Neural progenitor cell (in vitro differentiated cells): Measurements from ENCODE around the gene OTUD7B. TPM values are rescaled to one million over a fixed set of nuclear protein-coding genes. Genes with fewer than 3 reads are reported as not detected.

Experiments used
- DNase-seq: peaks from one replicate; pipeline ENCODE4 v3.0.0-alpha.2; 2016; ENCODE audit warnings: low spot score
- H2AFZ ChIP-seq: fragments of 200-600 bp; sonication (generic); replicated peaks from 2 replicates; pipeline ENCODE4 v1.6.1; 2016; ENCODE audit warnings: antibody characterized with exemption
- H3F3A ChIP-seq: fragments of 200-600 bp; sonication (generic); 2 replicates; pipeline ENCODE4 v1.6.1; 2016; ENCODE audit warnings: antibody characterized with exemption, low read depth
- H3K27ac ChIP-seq: fragments of 200-600 bp; sonication (generic); 2 replicates; pipeline ENCODE4 v1.5.1; 2016; ENCODE audit warnings: mild to moderate bottlenecking
- H3K27me3 ChIP-seq: fragments of 200-600 bp; sonication (generic); 2 replicates; pipeline ENCODE4 v1.6.1; 2016; ENCODE audit warnings: mild to moderate bottlenecking, moderate library complexity
- H3K36me3 ChIP-seq: fragments of 200-600 bp; sonication (generic); 2 replicates; pipeline ENCODE4 v1.5.1; 2016
- H3K4me1 ChIP-seq: fragments of 200-600 bp; sonication (generic); 2 replicates; pipeline ENCODE4 v1.6.1; 2016; ENCODE audit warnings: mixed run types
- H3K4me2 ChIP-seq: fragments of 200-600 bp; sonication (generic); 2 replicates; pipeline ENCODE4 v1.6.1; 2016
- H3K4me3 ChIP-seq: fragments of 200-600 bp; sonication (generic); 2 replicates; pipeline ENCODE4 v1.5.1; 2016
- H3K79me2 ChIP-seq: fragments of 200-600 bp; sonication (generic); 2 replicates; pipeline ENCODE4 v1.6.1; 2016; ENCODE audit warnings: low read depth
- H3K9ac ChIP-seq: fragments of 200-600 bp; sonication (generic); 2 replicates; pipeline ENCODE4 v1.6.1; 2016
- H3K9me3 ChIP-seq: fragments of 200-600 bp; sonication (generic); 2 replicates; pipeline ENCODE4 v1.5.1; 2016; ENCODE audit warnings: low read depth
- H4K20me1 ChIP-seq: fragments of 200-600 bp; sonication (generic); 2 replicates; pipeline ENCODE4 v1.6.1; 2016; ENCODE audit warnings: low read depth
- H3K27ac Mint-ChIP-seq: 3 replicates; pipeline ENCODE4 v1.8.0; 2021; ENCODE audit warnings: mixed read lengths
- H3K27me3 Mint-ChIP-seq: 2 replicates; pipeline ENCODE4 v1.8.0; 2022; ENCODE audit warnings: low read depth, mild to moderate bottlenecking, inconsistent platforms, moderate library complexity, mixed read lengths; ENCODE audit not compliant: insufficient read depth
- H3K36me3 Mint-ChIP-seq: 3 replicates; pipeline ENCODE4 v1.8.0; 2021; ENCODE audit warnings: mixed read lengths
- H3K4me1 Mint-ChIP-seq: 3 replicates; pipeline ENCODE4 v1.8.0; 2021; ENCODE audit warnings: mixed read lengths
- H3K4me3 Mint-ChIP-seq: 3 replicates; pipeline ENCODE4 v1.8.0; 2021; ENCODE audit warnings: mild to moderate bottlenecking, moderate library complexity, mixed read lengths
- H3K9me3 Mint-ChIP-seq: 3 replicates; pipeline ENCODE4 v1.8.0; 2020; ENCODE audit warnings: mixed read lengths
- CTCF ChIP-seq: fragments of 200-600 bp; sonication (generic); IDR thresholded peaks from 2 replicates; pipeline ENCODE4 v1.5.1; 2017; ENCODE audit warnings: antibody characterized with exemption, mild to moderate bottlenecking
- EZH2 ChIP-seq: fragments of 200-600 bp; sonication (generic); IDR thresholded peaks from 2 replicates; pipeline ENCODE4 v1.6.1; 2017; ENCODE audit warnings: antibody characterized with exemption, mild to moderate bottlenecking, moderate library complexity
- EZH2phosphoT487 ChIP-seq: fragments of 200-600 bp; sonication (generic); IDR thresholded peaks from 2 replicates; pipeline ENCODE4 v1.6.1; 2017; ENCODE audit warnings: antibody characterized with exemption
- total RNA-seq: library from RNA; depleted of rRNA; stranded (reverse); fragments of >200 nt; gene quantifications from 2 replicates; pipeline ENCODE4 v1.2.3, GENCODE V29; 2015; ENCODE audit warnings: low replicate concordance

Gene OTUD7B
- total RNA-seq, 1 donor from 2014 or later, result 10.7 TPM

GRCh38 chr1:149977345-149977744, 33.2 kb downstream of the OTUD7B start:
- peaks cover 29% of the 10 kb centered on the region for H4K20me1 ChIP-seq
- no peak overlapping the region for H3K4me2 ChIP-seq
- H3F3A ChIP-seq, result no peaks in the 10 kb centered on the region
- H3K27ac Mint-ChIP-seq, result no peak overlapping the region
- H3K4me3 Mint-ChIP-seq, result no peak overlapping the region
- H3K36me3 ChIP-seq, result no peaks in the 10 kb centered on the region
- peaks cover 20% of the 10 kb centered on the region for H3K36me3 Mint-ChIP-seq
- peaks cover 37% of the 10 kb centered on the region for H3K79me2 ChIP-seq
- no peak overlapping the region for H3K27ac ChIP-seq
- no peaks in the 10 kb centered on the region for H3K9me3 ChIP-seq
- TF ChIP-seq EZH2 (no peak), CTCF (no peak), EZH2phosphoT487 (no peak)
- H3K4me3 ChIP-seq, result no peak overlapping the region
- no peaks in the 10 kb centered on the region for H3K9me3 Mint-ChIP-seq
- no peaks in the 10 kb centered on the region for H3K27me3 ChIP-seq
- H3K4me1 Mint-ChIP-seq, result no peaks in the 10 kb centered on the region
- DNase-seq, result no peak
- H3K27me3 Mint-ChIP-seq, result peaks cover 2% of the 10 kb centered on the region
- no peak overlapping the region for H3K9ac ChIP-seq
- no peaks in the 10 kb centered on the region for H3K4me1 ChIP-seq
- H2AFZ ChIP-seq, result no peak overlapping the region

- Histone ChIP-seq H3K79me2 (no peaks in the 10 kb centered on the region), H3K9ac (no peak overlapping the region), H2AFZ (no peak overlapping the region), H3K36me3 (no peaks in the 10 kb centered on the region), H3K4me3 (no peak overlapping the region), H3K4me2 (no peak overlapping the region), H3K27me3 (no peaks in the 10 kb centered on the region), H4K20me1 (peaks cover 2% of the 10 kb centered on the region), H3K9me3 (no peaks in the 10 kb centered on the region), H3K4me1 (no peaks in the 10 kb centered on the region), H3K27ac (no peak overlapping the region), H3F3A (no peaks in the 10 kb centered on the region)
- TF ChIP-seq EZH2 (no peak), CTCF (no peak), EZH2phosphoT487 (no peak)
- peaks cover 2% of the 10 kb centered on the region for H3K27me3 Mint-ChIP-seq
- no peak overlapping the region for H3K4me3 Mint-ChIP-seq
- peaks cover 31% of the 10 kb centered on the region for H3K36me3 Mint-ChIP-seq
- no peak overlapping the region for H3K27ac Mint-ChIP-seq
- DNase-seq, result no peak
- H3K4me1 Mint-ChIP-seq, result no peaks in the 10 kb centered on the region
- H3K9me3 Mint-ChIP-seq, result no peaks in the 10 kb centered on the region
Observed at GRCh38 chr1:149972547-149972946, 38.0 kb downstream of the OTUD7B start.

- Histone ChIP-seq H3K79me2 (no peaks in the 10 kb centered on the region), H3K4me1 (no peaks in the 10 kb centered on the region), H3K27ac (no peak overlapping the region), H3F3A (peaks cover 9% of the 10 kb centered on the region), H3K36me3 (no peaks in the 10 kb centered on the region), H3K9ac (no peak overlapping the region), H3K4me2 (no peak overlapping the region), H3K9me3 (no peaks in the 10 kb centered on the region), H4K20me1 (no peaks in the 10 kb centered on the region), H2AFZ (no peak overlapping the region), H3K27me3 (no peaks in the 10 kb centered on the region), H3K4me3 (no peak overlapping the region)
- no peak overlapping the region for H3K4me3 Mint-ChIP-seq
- no peak overlapping the region for H3K27ac Mint-ChIP-seq
- peaks cover 30% of the 10 kb centered on the region for H3K36me3 Mint-ChIP-seq
- no peaks in the 10 kb centered on the region for H3K4me1 Mint-ChIP-seq
- no peak for DNase-seq
- no peaks in the 10 kb centered on the region for H3K27me3 Mint-ChIP-seq
- TF ChIP-seq EZH2phosphoT487 (no peak), CTCF (no peak), EZH2 (no peak)
- H3K9me3 Mint-ChIP-seq, result no peaks in the 10 kb centered on the region
Observed at GRCh38 chr1:149967646-149968045, 42.9 kb downstream of the OTUD7B start.

GRCh38 chr1:149967041-149967440, 43.5 kb downstream of the OTUD7B start:
- Mint-ChIP-seq H3K4me1 (no peaks in the 10 kb centered on the region), H3K36me3 (peaks cover 27% of the 10 kb centered on the region), H3K27ac (no peak overlapping the region), H3K9me3 (no peaks in the 10 kb centered on the region), H3K27me3 (no peaks in the 10 kb centered on the region), H3K4me3 (no peak overlapping the region)
- H3K27ac ChIP-seq, result no peak overlapping the region
- H3K9me3 ChIP-seq, result no peaks in the 10 kb centered on the region
- no peaks in the 10 kb centered on the region for H3K79me2 ChIP-seq
- no peaks in the 10 kb centered on the region for H3K4me1 ChIP-seq
- H2AFZ ChIP-seq, result no peak overlapping the region
- no peak overlapping the region for H3K4me3 ChIP-seq
- H3K27me3 ChIP-seq, result no peaks in the 10 kb centered on the region
- peaks cover 13% of the 10 kb centered on the region for H3F3A ChIP-seq
- no peak overlapping the region for H3K9ac ChIP-seq
- no peak for TF ChIP-seq CTCF
- TF ChIP-seq EZH2, result no peak
- TF ChIP-seq EZH2phosphoT487, result no peak
- no peak for DNase-seq
- H4K20me1 ChIP-seq, result no peaks in the 10 kb centered on the region
- H3K4me2 ChIP-seq, result no peak overlapping the region
- H3K36me3 ChIP-seq, result no peaks in the 10 kb centered on the region
